ENCODE measurements around the gene GAS2L2. TPM values are rescaled to one million over a fixed set of nuclear protein-coding genes. Genes with fewer than 3 reads are reported as not detected.
A peak's percentile ranks its signal among the peaks of the same experiment; 100 is the strongest.
"Not testable (repeated sequence)": the region's sequence is repeated elsewhere in the genome, so short reads cannot be mapped to it uniquely, and the experiment has no call there.

The GAS2L2 gene
- total RNA-seq, 1 donor from 2014 or later, result under 0.01 TPM

DNA sequence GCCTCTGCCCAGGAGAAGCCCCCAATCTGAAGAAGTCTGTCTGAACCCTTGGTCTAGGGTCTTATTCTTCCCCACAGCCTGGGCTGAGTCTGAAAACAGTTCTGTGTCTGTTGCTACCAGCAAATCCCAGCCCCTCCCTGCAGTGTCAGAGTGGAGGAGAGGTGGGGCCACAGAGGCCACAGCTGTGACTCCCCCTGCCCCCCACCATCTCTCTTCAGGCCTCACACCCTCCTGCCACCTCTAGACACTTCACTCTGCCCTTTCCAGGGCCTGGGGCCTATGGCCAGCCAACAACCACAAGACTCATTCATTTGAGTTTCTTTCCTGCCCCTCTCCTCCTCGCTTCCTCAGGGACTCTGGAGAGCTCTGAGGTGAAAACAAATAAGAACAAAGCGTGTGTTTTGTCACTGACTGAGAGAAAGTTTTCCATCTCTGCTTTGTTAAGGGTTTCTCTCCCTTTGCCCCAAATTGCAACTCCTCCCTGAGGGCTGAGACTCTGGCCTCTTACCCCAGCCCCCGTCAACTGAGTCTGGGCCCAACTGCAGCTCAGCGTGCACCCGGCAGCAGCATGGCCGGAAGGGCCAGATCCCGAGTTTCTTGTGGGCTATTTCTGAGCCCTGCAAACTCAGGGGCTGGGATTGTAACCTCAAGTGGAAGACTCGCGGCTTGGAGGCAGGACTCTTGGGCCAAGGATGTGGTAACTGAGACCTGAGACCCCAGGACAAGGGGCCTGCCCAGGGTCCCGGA lies 20.8 kb upstream of the GAS2L2 start:
- FAIRE-seq, result no peak

DNA sequence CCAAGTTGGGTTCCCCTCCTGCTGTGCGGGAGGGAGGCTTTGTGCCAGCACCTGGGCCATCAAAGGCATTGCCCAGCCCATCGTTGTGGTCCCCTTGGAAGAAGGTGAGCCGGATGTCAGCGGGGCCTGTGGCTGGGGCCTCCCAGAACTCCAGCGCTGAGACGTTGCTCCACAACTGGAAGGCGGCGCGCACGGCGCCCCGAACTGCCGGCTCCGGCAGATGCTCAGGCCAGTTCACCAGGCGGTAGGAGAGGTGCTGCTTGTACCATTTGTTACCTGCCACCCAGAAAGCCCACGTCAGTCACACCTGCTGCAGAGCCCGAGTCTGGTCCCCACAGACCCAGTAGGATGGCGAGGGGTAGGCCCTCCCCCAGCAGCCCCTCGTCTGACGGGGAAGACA lies 20.1 kb upstream of the GAS2L2 start:
- DNase-seq (ENCODE audit: low spot score in 2 of 2) (no peak), FAIRE-seq (no peak)

More for the DNA sequence above, 20.8 kb upstream of the GAS2L2 start:
- DNase-seq (ENCODE audit: low spot score in 2 of 2), result no peak

DNA sequence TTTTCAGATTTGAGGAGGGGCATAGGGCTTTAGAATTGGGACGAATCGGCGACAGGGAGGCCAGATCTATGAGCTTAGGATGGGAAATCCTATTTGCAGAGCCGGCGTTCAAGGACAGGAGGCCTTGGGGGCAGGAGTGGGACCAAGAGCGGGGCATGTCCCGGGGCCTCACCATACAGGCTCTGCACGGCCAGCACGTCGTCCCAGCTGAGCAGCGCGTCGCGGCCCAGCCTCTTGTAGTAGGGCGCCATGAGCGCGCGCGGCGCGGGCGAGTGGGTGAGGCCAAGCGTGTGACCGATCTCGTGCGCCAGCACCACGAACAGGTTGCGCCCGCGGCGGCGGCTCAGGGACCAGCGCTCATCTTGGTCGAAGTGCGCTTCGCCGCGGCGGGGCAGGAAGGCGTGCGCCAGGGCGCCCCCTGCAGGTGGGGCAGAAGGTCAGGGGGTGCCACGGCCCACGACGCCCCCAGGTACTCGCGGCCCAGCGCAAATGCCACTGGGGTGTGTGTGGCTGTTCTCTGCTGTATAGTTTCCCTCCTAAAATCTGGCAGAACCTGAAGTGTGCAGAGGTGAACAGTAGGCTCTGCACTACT lies 17.0 kb upstream of the GAS2L2 start:
- DNase-seq (ENCODE audit: low spot score in 2 of 2), result no peak
- FAIRE-seq, result no peak

DNA sequence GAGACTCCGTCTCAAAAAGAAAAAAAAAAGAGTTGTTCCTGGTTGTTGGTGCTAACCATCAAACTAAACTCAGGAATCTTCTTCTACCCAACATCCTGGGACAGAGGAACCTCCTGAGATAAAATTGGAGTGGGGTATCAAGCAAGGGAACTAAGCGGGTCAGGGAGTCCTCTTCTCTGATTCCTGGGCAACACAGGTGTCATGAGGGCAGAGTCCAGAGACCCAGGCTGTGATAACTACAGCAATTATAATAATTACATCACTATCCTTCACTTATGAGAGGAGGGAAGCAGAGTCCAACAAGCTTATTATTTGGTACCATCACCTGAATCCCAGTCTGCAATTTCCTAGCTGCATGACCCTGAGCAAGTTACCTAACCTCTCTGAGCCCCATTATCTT lies 15.8 kb upstream of the GAS2L2 start:
- no peak for FAIRE-seq
- no peak for DNase-seq (ENCODE audit: low spot score in 2 of 2)

DNA sequence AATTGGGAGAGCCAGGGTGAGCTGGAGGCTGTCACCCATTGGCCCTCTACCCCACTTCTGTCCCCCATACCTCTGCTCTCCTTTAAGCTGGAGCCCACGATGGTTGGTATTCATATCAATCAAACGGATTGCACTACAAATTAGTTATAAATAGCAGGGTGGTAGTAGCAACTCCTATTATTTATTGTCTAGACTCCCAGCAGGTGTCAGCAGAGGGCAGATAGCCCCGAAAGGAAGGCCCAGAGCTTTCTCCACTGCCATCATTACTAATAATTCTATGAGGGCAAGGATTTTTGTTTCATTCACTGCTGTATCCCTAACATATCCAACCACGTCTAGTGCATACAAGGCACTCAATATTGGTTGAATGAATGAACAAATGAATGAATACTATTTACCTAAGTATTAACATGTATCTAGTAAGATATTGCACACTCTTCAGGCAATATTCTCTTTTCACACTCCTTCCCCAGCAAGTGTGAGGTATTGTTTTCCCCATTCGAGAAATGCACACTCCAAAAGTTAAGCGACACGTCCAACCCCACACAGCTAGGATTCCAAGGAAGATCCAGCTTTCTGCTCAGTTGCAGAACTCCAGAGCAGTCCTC lies 14.0 kb upstream of the GAS2L2 start:
- DNase-seq (ENCODE audit: low spot score in 2 of 2) (peak; percentile 65 to 72), FAIRE-seq (no peak)

DNA sequence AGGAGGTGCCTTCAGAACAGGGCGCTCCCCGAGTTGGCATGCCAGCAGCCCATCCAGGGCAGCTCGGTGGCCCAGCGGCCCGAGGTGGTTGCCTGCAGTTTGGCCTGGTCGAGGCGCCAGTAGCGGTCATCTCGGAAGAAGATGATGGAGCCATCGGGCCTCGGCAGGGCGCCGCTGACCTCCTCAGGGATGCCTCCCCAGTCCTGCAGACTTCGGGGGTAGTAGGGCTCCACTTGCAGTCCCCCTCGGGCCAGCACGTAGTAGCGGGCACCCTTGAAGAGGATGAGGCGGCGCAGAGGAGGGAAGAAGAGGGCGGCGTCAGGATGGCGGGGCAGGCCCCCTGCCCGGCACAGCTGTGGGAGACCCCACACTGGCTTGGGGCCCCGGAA lies 13.4 kb upstream of the GAS2L2 start:
- no peak for FAIRE-seq
- DNase-seq (ENCODE audit: low spot score in 2 of 2), result no peak

DNA sequence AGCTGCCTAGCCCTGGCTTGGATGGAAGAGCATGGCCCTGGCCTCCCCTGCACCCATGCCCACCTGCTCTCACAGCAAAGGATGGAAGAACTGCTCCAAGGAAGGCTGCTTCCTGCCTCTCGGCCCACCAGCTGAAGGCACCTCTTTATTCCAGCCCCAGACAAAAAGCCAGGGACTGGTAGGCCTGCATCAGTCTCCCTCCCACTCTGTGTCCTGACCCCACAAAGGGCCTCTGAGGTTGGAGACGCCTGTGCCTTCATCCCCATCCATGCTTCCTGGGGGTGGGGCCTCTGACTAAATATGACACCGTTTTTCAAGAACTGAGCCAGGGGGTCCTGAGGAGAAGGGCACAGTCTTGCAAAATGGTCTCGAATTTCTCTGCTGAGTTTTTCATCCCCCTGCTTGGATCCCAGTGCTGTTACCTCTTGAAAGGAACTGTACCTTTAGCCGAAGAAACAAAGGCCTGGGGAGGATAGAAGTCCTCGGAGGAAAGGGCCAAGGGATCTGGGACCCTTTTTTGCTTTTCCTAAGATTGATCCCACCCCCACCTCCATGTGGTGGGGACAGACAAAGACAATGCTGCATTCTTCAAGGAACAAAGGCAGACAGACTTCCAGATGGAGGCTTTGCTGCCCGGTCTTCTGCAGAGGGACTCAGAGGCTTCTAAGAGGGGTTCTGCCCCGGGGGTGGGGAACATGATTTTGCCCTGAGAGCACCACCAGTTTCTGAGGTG lies 12.9 kb upstream of the GAS2L2 start:
- no peak for FAIRE-seq

DNA sequence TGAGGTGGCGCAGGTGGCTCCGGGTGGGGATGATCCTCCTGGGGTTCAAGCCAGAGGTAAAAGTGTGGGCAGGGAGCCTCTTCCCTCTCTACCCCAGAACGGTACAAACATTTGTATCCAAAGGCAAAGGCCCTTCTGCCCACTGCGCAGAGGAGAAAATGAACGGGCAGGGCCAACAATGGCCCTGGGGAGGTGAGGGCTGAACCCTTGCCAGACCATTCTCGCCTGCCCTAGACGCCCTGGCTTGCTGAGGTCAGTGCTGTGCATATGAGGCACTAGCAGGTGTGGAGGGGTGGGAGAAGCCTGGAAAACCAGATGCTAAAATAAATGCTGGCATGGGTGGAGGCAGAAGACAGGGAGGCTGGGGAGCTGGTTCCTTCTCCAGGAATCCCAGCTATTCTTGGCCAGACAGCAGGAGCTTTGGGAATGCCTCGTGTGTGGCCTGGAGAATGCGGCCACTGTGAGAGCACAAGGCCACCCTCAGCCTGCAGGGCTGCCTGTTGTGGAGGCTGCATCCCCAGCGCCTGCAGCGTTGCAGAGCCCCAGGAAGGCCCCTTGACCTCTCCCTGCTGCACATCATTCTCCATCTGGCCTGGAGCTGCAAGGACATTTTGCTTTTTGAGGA lies 12.2 kb upstream of the GAS2L2 start:
- DNase-seq (ENCODE audit: low spot score in 2 of 2) (no peak), FAIRE-seq (no peak)

More for the DNA sequence above, 12.9 kb upstream of the GAS2L2 start:
- DNase-seq (ENCODE audit: low spot score in 2 of 2), result no peak

DNA sequence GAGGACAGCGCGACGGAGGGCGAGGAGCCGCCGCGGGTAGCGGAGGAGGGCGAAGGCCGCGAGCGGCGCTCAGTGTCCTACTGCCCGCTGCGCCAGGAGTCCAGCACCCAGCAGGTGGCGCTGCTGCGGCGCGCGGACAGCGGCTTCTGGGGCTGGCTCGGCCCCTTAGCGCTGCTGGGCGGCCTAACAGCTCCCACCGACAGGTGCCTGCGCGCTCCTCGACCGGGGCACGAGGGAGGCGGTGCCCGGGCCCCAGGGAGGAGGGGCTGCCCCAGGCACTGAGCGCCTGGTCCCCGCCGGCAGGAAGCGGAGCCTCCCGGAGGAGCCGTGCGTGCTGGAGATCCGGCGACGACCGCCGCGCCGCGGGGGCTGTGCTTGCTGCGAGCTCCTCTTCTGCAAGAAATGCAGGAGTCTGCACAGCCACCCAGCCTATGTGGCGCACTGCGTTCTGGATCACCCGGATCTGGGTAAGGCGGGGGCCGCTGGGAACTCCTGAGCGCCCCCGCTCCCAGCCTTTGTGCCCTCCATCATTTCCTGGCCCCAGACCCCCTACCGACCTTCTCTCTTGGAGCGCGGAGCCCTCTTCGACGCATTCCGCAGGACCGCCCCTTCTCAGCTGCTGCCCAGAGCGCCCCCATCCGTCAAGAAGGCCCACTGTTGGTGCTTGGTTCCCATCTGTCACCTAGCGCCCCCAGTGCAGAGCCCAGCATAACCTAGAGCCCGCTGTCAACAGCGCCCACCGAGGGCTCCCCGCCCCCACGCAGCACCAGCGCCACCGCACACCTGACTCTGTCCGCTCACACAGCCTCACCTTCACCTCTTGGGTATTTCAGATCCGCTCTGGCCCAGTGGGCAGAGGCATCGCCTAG lies 11.3 kb upstream of the GAS2L2 start:
- no peak for FAIRE-seq
- peak; percentile 90 to 95 for DNase-seq (ENCODE audit: low spot score in 2 of 2)

DNA sequence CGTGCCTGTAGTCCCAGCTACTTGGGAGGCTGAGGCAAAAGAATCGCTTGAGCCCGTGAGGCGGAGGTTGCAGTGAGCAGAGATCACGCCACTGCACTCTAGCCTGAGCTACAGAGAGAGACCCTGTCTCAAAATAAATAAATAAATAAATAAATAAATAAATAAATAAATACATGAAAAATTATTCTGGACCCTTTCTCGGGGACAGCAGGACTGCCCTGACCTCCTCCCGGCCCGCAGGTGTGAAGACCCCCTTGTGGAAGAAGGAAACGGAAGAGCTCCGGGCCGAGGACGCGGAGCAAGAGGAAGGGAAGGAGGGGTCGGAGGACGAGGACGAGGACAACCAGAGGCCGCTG lies 10.7 kb upstream of the GAS2L2 start:
- FAIRE-seq, result no peak

DNA sequence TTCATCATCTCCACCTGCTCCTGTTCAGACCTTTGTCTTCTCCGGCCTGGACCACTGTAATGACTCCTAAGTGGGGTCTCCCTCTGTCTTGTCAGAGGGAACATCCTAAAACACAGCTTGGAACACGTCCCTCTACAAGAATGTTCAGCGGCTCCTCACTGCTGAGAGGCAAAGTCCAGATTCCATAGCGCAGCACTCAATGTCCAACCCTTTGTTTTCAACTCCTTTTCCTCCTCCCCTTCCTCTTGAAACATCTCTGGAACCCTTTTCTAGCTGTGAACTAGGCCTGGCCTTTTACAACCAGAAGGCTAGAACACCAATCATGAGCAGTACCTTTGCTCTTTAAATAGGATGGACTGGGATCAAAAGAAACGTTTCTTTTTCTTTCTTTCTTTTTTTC lies 8.6 kb upstream of the GAS2L2 start:
- no peak for FAIRE-seq
- no peak for DNase-seq (ENCODE audit: low spot score in 2 of 2)

More for the DNA sequence above, 10.7 kb upstream of the GAS2L2 start:
- no peak for DNase-seq (ENCODE audit: low spot score in 2 of 2)

DNA sequence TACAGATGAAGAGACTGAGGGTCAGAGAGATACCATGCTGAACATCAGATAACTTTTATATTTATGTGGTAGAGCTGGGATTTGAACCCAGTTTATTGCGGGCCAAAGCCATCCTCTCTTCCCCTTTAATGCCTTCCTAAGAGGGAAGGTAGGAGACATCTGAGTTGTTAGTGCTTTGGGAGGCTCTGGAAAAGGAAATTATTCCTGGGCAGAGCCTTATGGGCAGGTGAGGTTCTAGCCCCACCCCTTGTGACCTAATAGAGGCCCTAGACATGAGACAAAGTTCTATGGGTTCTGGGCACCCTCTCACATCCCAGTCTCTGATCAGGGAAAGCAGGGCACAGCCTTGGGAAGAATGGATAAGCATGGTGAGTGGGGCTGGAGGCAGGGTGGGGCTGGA lies 7.5 kb upstream of the GAS2L2 start, which contains the start of gene C17orf50:
TSS of gene C17orf50 (plus strand) at position 301 of the 400 bp plus-strand sequence. CDS start at position 356, 55 bp downstream.
- DNase-seq (ENCODE audit: low spot score in 2 of 2) (no peak), FAIRE-seq (no peak)

DNA sequence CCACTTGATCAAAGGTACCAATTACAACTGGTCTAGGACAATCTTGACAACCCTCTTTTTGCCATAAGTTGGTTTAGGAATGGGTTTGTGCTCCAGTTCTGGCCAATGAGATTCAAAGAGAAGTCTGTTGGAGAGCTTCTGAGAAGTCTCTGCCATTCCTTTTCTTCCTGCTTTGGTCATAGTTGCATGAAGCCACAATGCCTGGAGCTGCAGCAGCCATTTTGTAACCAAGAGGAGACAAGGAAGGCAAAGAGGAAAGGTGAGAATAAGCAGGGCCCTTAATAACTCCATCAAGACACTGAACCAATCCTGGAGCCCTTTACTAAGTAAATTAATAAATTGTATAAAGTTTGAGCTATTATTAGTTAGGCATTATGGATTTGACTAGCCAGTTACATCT lies 4.2 kb upstream of the GAS2L2 start:
- FAIRE-seq, result no peak
- no peak for DNase-seq (ENCODE audit: low spot score in 2 of 2)

DNA sequence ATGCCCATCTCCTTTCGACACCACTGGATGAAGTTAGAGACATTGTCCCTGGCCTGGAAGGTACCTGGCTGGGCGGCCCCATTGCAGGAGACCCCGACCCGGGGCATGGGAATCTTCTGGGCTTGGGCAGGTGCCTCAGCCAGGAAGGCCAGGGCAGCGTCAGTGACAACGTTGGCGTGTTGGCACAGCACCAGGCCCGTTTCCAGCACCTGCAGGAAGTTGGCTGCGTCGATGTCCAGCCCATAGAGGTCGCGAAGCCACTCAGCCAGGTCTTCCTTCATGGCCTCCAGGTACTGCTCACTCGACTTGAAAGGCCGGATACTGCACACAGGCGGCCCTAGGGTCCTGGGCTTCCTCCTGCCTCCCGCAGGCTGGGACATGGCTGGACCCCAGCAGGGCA lies 568 bp downstream of the GAS2L2 start:
- DNase-seq (ENCODE audit: low spot score in 2 of 2) (no peak), FAIRE-seq (no peak)

DNA sequence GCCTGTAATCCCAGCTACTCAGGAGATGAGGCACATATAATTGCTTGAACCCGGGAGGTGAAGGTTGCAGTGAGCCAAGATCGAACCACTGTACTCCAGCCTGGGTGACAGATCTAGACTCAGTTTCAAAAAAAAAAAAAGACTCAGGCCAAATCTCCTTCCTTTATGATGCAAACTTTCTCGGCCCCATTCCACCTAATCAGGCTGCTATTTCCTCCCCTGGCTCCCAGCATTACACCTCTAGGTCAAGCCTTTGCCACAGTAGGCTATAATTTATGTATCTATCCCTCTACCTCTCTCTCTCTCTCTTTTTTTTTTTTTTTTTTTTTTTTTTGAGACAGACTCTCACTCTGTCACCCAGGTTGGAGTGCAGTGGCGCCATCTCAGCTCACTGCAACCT lies 1.5 kb downstream of the GAS2L2 start:
- FAIRE-seq; DNase-seq (ENCODE audit: low spot score in 2 of 2): not testable (repeated sequence)

DNA sequence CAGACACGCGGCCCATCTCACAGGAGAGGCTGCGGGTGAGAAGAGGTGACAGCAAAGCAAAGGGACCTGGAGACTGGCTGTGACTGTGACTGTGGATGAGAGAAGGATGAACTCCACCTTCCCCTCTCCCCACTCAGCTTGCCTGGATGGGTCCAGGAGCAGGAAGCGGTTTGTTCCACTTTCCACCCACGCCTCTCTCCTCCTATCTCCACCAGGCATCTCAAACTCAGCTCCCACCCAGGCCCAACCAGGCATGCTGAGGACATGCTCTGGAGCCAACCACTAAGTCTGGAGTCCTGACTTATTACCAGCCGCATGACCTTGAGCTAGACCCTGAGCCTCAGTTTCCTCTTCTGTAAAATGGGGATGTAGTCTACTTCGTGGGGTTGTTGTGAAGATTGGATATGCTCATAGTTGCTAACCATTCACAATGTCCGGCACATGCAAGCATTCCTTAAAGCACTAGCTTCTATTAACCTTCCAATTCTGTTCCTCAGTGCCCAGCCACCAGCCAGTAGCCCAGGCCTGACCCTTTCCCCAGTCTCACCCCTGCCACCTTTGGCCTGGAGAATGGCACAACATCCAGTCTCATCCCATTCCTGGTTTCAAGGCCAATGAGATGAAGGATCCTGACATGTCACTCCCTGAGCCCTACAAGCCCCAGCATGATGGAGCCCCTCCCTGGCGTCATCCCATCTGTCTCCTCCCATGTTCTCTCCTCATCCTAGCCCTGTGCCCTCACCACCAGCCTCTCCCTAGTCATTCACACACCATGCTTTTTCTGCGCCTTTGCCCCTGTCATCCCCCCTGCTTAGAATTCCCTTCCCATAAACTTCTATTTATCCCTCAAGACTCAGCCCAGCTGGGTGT lies 2.3 kb downstream of the GAS2L2 start:
- FAIRE-seq, result no peak

DNA sequence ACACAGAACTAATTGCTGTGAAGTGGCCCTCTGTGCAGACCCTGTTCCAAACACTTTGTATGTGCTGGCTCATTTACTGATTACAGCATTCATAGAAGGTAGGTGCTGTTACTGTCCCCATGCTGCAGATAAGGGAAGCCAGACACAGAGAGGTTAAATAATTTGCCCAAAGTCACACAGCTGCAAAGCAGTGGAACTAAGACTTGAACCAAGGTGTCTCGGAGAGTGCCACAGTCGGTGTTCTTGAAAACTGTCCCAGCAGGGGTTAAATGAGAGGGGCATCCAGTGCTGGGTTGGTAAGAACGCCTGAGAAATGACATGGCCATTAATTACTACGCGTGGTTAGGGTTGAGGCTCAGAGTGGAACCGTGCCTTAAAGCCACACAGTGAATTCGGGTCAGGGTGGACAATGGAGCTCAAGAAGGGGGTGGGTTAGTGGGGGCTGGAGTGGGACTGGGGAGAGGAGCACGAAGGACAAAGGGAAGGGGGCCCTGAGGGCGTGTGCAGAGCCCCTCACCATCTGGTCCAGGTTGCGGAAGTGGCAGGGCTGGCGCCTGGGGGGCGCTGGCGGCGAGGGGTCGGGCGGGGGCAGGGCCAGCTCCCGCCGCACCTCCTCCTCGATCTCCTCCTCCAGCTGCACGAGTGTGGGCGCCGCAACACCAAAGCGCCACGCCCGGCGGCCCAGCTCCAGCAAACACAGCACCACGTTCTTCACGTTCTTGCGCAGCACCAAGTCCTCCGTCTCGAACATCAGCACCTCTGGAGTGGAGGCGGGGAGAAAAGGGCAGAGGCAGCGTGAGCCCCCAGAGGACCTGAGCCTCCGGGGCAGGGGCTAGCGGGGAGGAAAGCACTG lies 3.3 kb downstream of the GAS2L2 start:
- no peak for DNase-seq (ENCODE audit: low spot score in 2 of 2)
- no peak for FAIRE-seq

More for the DNA sequence above, 2.3 kb downstream of the GAS2L2 start:
- DNase-seq (ENCODE audit: low spot score in 2 of 2), result no peak

DNA sequence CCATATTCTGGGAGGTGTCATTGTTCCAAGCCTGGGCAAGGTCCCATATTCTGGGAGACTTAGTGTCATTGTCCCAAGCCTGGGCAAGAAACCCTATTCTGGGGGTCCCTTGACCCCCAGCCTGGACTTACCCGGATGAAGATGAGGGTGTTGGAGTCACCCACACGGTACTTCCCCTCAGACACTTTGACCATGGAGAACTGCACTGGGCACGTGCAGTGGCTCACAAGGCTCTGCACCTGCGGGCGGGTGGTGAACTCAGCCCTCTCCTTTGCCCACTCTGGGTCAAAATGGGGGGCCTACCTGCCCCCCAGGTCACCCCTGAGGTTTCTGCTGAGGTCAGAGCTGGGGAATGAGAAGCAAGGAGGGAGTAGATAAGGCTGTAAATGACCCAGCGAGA lies 4.1 kb downstream of the GAS2L2 start:
- FAIRE-seq (no peak), DNase-seq (ENCODE audit: low spot score in 2 of 2) (no peak)
